ENCODE measurements around the gene AHCYL2. TPM values are rescaled to one million over a fixed set of nuclear protein-coding genes. Genes with fewer than 3 reads are reported as not detected.
A peak's percentile ranks its signal among the peaks of the same experiment; 100 is the strongest.

Gene AHCYL2
- total and polyA plus RNA-seq, 7 experiments from 2014 or later = 8.6 to 22.2 (median 20.1) TPM

- intact Hi-C loops (cut with micrococcal nuclease) = no loop called here
- H3K36me3 Mint-ChIP-seq = no peaks in the 10 kb centered on the region
- Histone ChIP-seq H3K36me3 (ENCODE audit: control insufficient read depth in 2 of 3, insufficient read depth in 3 of 3, low read length in 3 of 3) (no peaks in the 10 kb centered on the region), H3K27ac (ENCODE audit: low read depth, low read length) (no peak within 1 kb of the TSS), H3K27me3 (ENCODE audit: control insufficient read depth in 2 of 2, insufficient read depth in 2 of 2, low read length in 2 of 2) (peaks cover 0 to 5% of the 10 kb centered on the region in 2 donors), H3K4me3 (ENCODE audit: low read length) (peak within 1 kb of the TSS; percentile 39), H3K4me1 (ENCODE audit: control insufficient read depth in 2 of 2, insufficient read depth in 2 of 2, low read length in 2 of 2) (peaks cover 0 to 4% of the 10 kb centered on the region in 2 donors), H3K9me3 (ENCODE audit: control insufficient read depth in 2 of 3, low read length in 3 of 3) (no peaks in the 10 kb centered on the region)
- DNase-seq (peak in 3 of 9 donors; percentile 11 to 15 (median 13)), ATAC-seq (peak; percentile 56)
- POLR2A ChIA-PET = no interaction called here
- CTCF ChIA-PET = no interaction called here
- peaks cover 7 to 15% (median 13%) of the 10 kb centered on the region in 7 donors for H3K4me1 Mint-ChIP-seq
- peak within 1 kb of the TSS; percentile 45 to 84 (median 78) for H3K4me3 Mint-ChIP-seq
- H3K9me3 Mint-ChIP-seq = peaks cover 0 to 2% (median 0%) of the 10 kb centered on the region in 11 donors
- peaks cover 41 to 67% (median 52%) of the 10 kb centered on the region in 5 donors for H3K27me3 Mint-ChIP-seq
- peak within 1 kb of the TSS in 1 of 9 donors; percentile 28 for H3K27ac Mint-ChIP-seq
Observed at GRCh38 chr7:129188372-129188891, 36.4 kb upstream of the AHCYL2 start, which contains the start of gene SMO. SMO (plus strand) TSS chr7:129188633; CDS start chr7:129189152, 519 bp downstream.

GRCh38 chr7:129188892-129189660 lies 35.8 kb upstream of the AHCYL2 start:
- intact Hi-C loops (cut with micrococcal nuclease) = no loop called here
- Histone ChIP-seq H3K9me3 (ENCODE audit: control insufficient read depth in 2 of 3, low read length in 3 of 3) (no peaks in the 10 kb centered on the region), H3K4me3 (ENCODE audit: low read length) (peak overlapping the region; percentile 39), H3K4me1 (ENCODE audit: control insufficient read depth in 2 of 2, insufficient read depth in 2 of 2, low read length in 2 of 2) (peaks cover 0 to 4% of the 10 kb centered on the region in 2 donors), H3K36me3 (ENCODE audit: control insufficient read depth in 2 of 3, insufficient read depth in 3 of 3, low read length in 3 of 3) (no peaks in the 10 kb centered on the region), H3K27ac (ENCODE audit: low read depth, low read length) (no peak overlapping the region), H3K27me3 (ENCODE audit: control insufficient read depth in 2 of 2, insufficient read depth in 2 of 2, low read length in 2 of 2) (peaks cover 0 to 5% of the 10 kb centered on the region in 2 donors)
- H3K27ac Mint-ChIP-seq = no peak overlapping the region
- peaks cover 41 to 67% (median 52%) of the 10 kb centered on the region in 5 donors for H3K27me3 Mint-ChIP-seq
- peaks cover 0 to 2% (median 0%) of the 10 kb centered on the region in 11 donors for H3K9me3 Mint-ChIP-seq
- no peaks in the 10 kb centered on the region for H3K36me3 Mint-ChIP-seq
- peak; percentile 40 for ATAC-seq
- DNase-seq = peak in 1 of 9 donors; percentile 11
- CTCF ChIA-PET = interaction anchor here (0.7 kb wide), 1 partner anchor 30 kb away, joined by 3 read pairs; no protein-coding TSS in a partner anchor
- peaks cover 7 to 15% (median 13%) of the 10 kb centered on the region in 7 donors for H3K4me1 Mint-ChIP-seq
- H3K4me3 Mint-ChIP-seq = peak overlapping the region; percentile 45 to 84 (median 76)
- POLR2A ChIA-PET = no interaction called here

- Mint-ChIP-seq H3K4me3 (peak overlapping the region; percentile 45 to 84 (median 76)), H3K9me3 (peaks cover 0 to 2% (median 0%) of the 10 kb centered on the region in 11 donors), H3K27me3 (peaks cover 41 to 67% (median 52%) of the 10 kb centered on the region in 5 donors), H3K27ac (no peak overlapping the region), H3K4me1 (peaks cover 7 to 15% (median 13%) of the 10 kb centered on the region in 7 donors), H3K36me3 (no peaks in the 10 kb centered on the region)
- no peaks in the 10 kb centered on the region for H3K9me3 ChIP-seq (ENCODE audit: control insufficient read depth in 2 of 3, low read length in 3 of 3)
- H3K36me3 ChIP-seq (ENCODE audit: control insufficient read depth in 2 of 3, insufficient read depth in 3 of 3, low read length in 3 of 3) = no peaks in the 10 kb centered on the region
- H3K4me3 ChIP-seq (ENCODE audit: low read length) = no peak overlapping the region
- intact Hi-C loops (cut with micrococcal nuclease) = no loop called here
- ChIA-PET POLR2A (no interaction called here), CTCF (interaction anchor here (0.7 kb wide), 1 partner anchor 29 kb away, joined by 3 read pairs; no protein-coding TSS in a partner anchor)
- ATAC-seq = no peak
- H3K27ac ChIP-seq (ENCODE audit: low read depth, low read length) = no peak overlapping the region
- peaks cover 0 to 4% of the 10 kb centered on the region in 2 donors for H3K4me1 ChIP-seq (ENCODE audit: control insufficient read depth in 2 of 2, insufficient read depth in 2 of 2, low read length in 2 of 2)
- peak in 1 of 9 donors; percentile 16 for DNase-seq
- H3K27me3 ChIP-seq (ENCODE audit: control insufficient read depth in 2 of 2, insufficient read depth in 2 of 2, low read length in 2 of 2) = peaks cover 0 to 5% of the 10 kb centered on the region in 2 donors
Observed at GRCh38 chr7:129189661-129190310, 35.0 kb upstream of the AHCYL2 start.

DNA sequence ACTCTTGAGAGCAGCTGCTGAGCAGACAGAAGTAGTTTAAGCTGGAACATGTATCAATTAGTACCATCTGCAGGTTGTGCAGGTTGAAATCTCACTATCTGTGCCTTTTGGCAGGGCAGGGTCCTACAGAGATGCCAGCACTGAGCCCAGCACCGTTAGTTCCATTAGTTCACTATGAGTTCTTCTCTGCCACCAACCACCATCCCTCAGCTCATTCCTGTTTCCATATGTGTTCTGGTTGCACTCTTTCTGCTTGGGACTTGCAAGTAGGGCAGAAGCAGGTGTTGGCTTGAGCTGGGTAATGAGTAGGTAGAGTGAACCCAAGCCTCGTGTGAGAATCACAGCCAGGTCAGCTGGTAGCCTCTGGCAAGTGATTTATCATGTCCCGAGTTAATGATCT lies 33.6 kb upstream of the AHCYL2 start:
- intact Hi-C loops (cut with micrococcal nuclease) = no loop called here
- Histone ChIP-seq H3K36me3 (ENCODE audit: control insufficient read depth in 2 of 3, insufficient read depth in 3 of 3, low read length in 3 of 3) (no peaks in the 10 kb centered on the region), H3K27me3 (ENCODE audit: control insufficient read depth in 2 of 2, insufficient read depth in 2 of 2, low read length in 2 of 2) (peaks cover 0 to 5% of the 10 kb centered on the region in 2 donors), H3K27ac (ENCODE audit: low read depth, low read length) (no peak overlapping the region), H3K4me3 (ENCODE audit: low read length) (no peak overlapping the region), H3K4me1 (ENCODE audit: control insufficient read depth in 2 of 2, insufficient read depth in 2 of 2, low read length in 2 of 2) (peaks cover 0 to 4% of the 10 kb centered on the region in 2 donors), H3K9me3 (ENCODE audit: control insufficient read depth in 2 of 3, low read length in 3 of 3) (no peaks in the 10 kb centered on the region)
- H3K4me1 Mint-ChIP-seq = peaks cover 7 to 15% (median 13%) of the 10 kb centered on the region in 7 donors
- peak in 1 of 9 donors; percentile 3 for DNase-seq
- H3K27ac Mint-ChIP-seq = no peak overlapping the region
- POLR2A ChIA-PET = interaction anchor here (0.6 kb wide), 1 partner anchor 9 kb away, joined by 3 read pairs; no protein-coding TSS in a partner anchor
- no peak for ATAC-seq
- H3K9me3 Mint-ChIP-seq = peaks cover 0 to 2% (median 0%) of the 10 kb centered on the region in 11 donors
- peaks cover 41 to 59% (median 48%) of the 10 kb centered on the region in 5 donors for H3K27me3 Mint-ChIP-seq
- CTCF ChIA-PET = no interaction called here
- no peak overlapping the region for H3K4me3 Mint-ChIP-seq
- H3K36me3 Mint-ChIP-seq = no peaks in the 10 kb centered on the region

DNA sequence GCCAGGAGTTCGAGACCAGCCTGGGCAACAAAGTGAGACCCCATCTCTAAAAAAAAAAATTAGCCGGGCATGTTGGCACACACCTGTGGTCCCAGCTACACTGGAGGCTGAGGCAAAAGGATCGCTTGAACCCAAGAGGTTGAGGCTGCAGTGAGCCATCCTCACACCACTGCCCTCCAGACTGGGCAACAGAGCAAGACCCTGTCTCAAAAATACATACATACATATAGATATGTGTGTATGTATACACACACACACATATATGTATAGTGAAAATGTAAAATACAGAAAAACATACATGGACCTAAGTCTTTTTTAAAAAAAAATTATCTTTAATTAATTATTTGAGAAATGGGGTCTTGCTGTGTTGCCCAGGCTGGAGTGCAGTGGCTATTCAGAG lies 30.9 kb upstream of the AHCYL2 start:
- peaks cover 0 to 5% of the 10 kb centered on the region in 2 donors for H3K27me3 ChIP-seq (ENCODE audit: control insufficient read depth in 2 of 2, insufficient read depth in 2 of 2, low read length in 2 of 2)
- POLR2A ChIA-PET = no interaction called here
- H3K36me3 ChIP-seq (ENCODE audit: control insufficient read depth in 2 of 3, insufficient read depth in 3 of 3, low read length in 3 of 3) = no peaks in the 10 kb centered on the region
- H3K27ac Mint-ChIP-seq = no peak overlapping the region
- peaks cover 0 to 4% of the 10 kb centered on the region in 2 donors for H3K4me1 ChIP-seq (ENCODE audit: control insufficient read depth in 2 of 2, insufficient read depth in 2 of 2, low read length in 2 of 2)
- no peak overlapping the region for H3K4me3 ChIP-seq (ENCODE audit: low read length)
- no peak for ATAC-seq
- no peak for DNase-seq
- no peak overlapping the region for H3K4me3 Mint-ChIP-seq
- CTCF ChIA-PET = no interaction called here
- no peaks in the 10 kb centered on the region for H3K36me3 Mint-ChIP-seq
- H3K4me1 Mint-ChIP-seq = peaks cover 5 to 9% (median 7%) of the 10 kb centered on the region in 7 donors
- no peaks in the 10 kb centered on the region for H3K9me3 ChIP-seq (ENCODE audit: control insufficient read depth in 2 of 3, low read length in 3 of 3)
- peaks cover 37 to 45% (median 41%) of the 10 kb centered on the region in 5 donors for H3K27me3 Mint-ChIP-seq
- no peak overlapping the region for H3K27ac ChIP-seq (ENCODE audit: low read depth, low read length)
- intact Hi-C loops (cut with micrococcal nuclease) = no loop called here
- peaks cover 0 to 3% (median 0%) of the 10 kb centered on the region in 11 donors for H3K9me3 Mint-ChIP-seq

GRCh38 chr7:129197771-129198170 lies 27.1 kb upstream of the AHCYL2 start:
- Mint-ChIP-seq H3K27me3 (peaks cover 8 to 14% (median 12%) of the 10 kb centered on the region in 5 donors), H3K4me1 (peaks cover 0 to 3% (median 0%) of the 10 kb centered on the region in 7 donors), H3K9me3 (peaks cover 0 to 3% (median 0%) of the 10 kb centered on the region in 11 donors), H3K36me3 (no peaks in the 10 kb centered on the region), H3K4me3 (no peak overlapping the region), H3K27ac (no peak overlapping the region)
- H3K9me3 ChIP-seq (ENCODE audit: control insufficient read depth in 2 of 3, low read length in 3 of 3) = no peaks in the 10 kb centered on the region
- DNase-seq (no peak), ATAC-seq (no peak)
- H3K27me3 ChIP-seq (ENCODE audit: control insufficient read depth in 2 of 2, insufficient read depth in 2 of 2, low read length in 2 of 2) = no peaks in the 10 kb centered on the region
- no peak overlapping the region for H3K4me3 ChIP-seq (ENCODE audit: low read length)
- no peaks in the 10 kb centered on the region for H3K36me3 ChIP-seq (ENCODE audit: control insufficient read depth in 2 of 3, insufficient read depth in 3 of 3, low read length in 3 of 3)
- POLR2A ChIA-PET = no interaction called here
- intact Hi-C loops (cut with micrococcal nuclease) = no loop called here
- CTCF ChIA-PET = no interaction called here
- H3K4me1 ChIP-seq (ENCODE audit: control insufficient read depth in 2 of 2, insufficient read depth in 2 of 2, low read length in 2 of 2) = no peaks in the 10 kb centered on the region
- H3K27ac ChIP-seq (ENCODE audit: low read depth, low read length) = no peak overlapping the region

All from naive thymus-derived CD4-positive, alpha-beta T cell (primary cell).